A549 (cell line): ENCODE data around the gene ISOC1. TPM values are rescaled to one million over a fixed set of nuclear protein-coding genes. Genes with fewer than 3 reads are reported as not detected.

Experiments
- ATAC-seq, 2 experiments: fragments of 200-7000 bp in 1 of 2; fragments of >200 bp in 1 of 2; cut with Nextera tagmentation in 1 of 2; cut with Tn5 transposase in 1 of 2; 3 replicates each; pipeline versions ENCODE4 v1.8.0 to v1.9.1; 2018 to 2020; ENCODE audit warnings: mild to moderate bottlenecking in 1 of 2, moderate library complexity in 1 of 2
- CTCF ChIA-PET: fragments of 300-600 bp; sonication (Branson Sonifier 250); formaldehyde crosslinking; extraction: SDS; loops from one replicate; lab custom pipeline; 2021; ENCODE audit warnings: antibody characterized with exemption, inconsistent platforms; lab: Yijun Ruan, JAX
- POLR2A ChIA-PET: fragments of 350-600 bp; formaldehyde crosslinking; extraction: SDS; loops from one replicate; lab custom pipeline; 2021; ENCODE audit warnings: antibody characterized with exemption, inconsistent platforms; lab: Yijun Ruan, JAX
- DNase-seq, 2 experiments: peaks; one replicate each; pipeline versions ENCODE4 v3.0.0 to v3.0.0-alpha.2; 2011 to 2016; ENCODE audit warnings: low read depth in 1 of 2, low spot score in 1 of 2
- FAIRE-seq: peaks from 2 replicates; lab custom pipeline; 2011; peaks lifted over from hg19 to GRCh38; lab: Jason Lieb, UNC
- H3K27ac ChIP-seq, 2 experiments: fragments of >200 bp; sonication (Bioruptor Twin); formaldehyde crosslinking; 3 replicates each; pipeline ENCODE4 v1.5.1; 2016 to 2017
- H3K4me1 ChIP-seq: fragments of >200 bp; sonication (Bioruptor Twin); formaldehyde crosslinking; 3 replicates; pipeline ENCODE4 v1.6.1; 2016
- H3K4me2 ChIP-seq: fragments of >200 bp; sonication (Bioruptor Twin); formaldehyde crosslinking; 3 replicates; pipeline ENCODE4 v1.6.1; 2016
- H3K4me3 ChIP-seq: fragments of >200 bp; sonication (Bioruptor Twin); formaldehyde crosslinking; 3 replicates; pipeline ENCODE4 v1.5.1; 2016
- H3K9me3 ChIP-seq: fragments of >200 bp; sonication (Bioruptor Twin); formaldehyde crosslinking; 3 replicates; pipeline ENCODE4 v1.6.1; 2016
- BCL3 ChIP-seq: fragments of >200 bp; sonication (Bioruptor Twin); formaldehyde crosslinking; IDR thresholded peaks from 3 replicates; pipeline ENCODE4 v1.6.1; 2016
- BHLHE40 ChIP-seq: IDR thresholded peaks from 2 replicates; pipeline ENCODE4 v1.6.1; 2012; ENCODE audit warnings: low read depth, low read length, inconsistent platforms
- CBX8 ChIP-seq: fragments of 200-600 bp; sonication (generic); IDR thresholded peaks from 2 replicates; pipeline ENCODE4 v1.6.1; 2016
- FOSL2 ChIP-seq, 2 experiments: fragments of 450-650 bp in 1 of 2; fragments of >200 bp in 1 of 2; sonication (Bioruptor Twin) in 1 of 2; formaldehyde crosslinking; IDR thresholded peaks; 2 replicates each; pipeline versions ENCODE4 v1.5.0 to v1.6.1; 2016 to 2020; ENCODE audit warnings: mild to moderate bottlenecking in 1 of 2, moderate library complexity in 1 of 2
- FOXS1 ChIP-seq: fragments of 250-450 bp; sonication (Bioruptor Pico); IDR thresholded peaks from 2 replicates; pipeline ENCODE4 v1.5.0; 2020; ENCODE audit warnings: mild to moderate bottlenecking, moderate library complexity
- HDAC2 ChIP-seq: fragments of 200-600 bp; sonication (generic); IDR thresholded peaks from 2 replicates; pipeline ENCODE4 v1.6.1; 2016
- HOXB5 ChIP-seq: fragments of 250-450 bp; sonication (Bioruptor Pico); IDR thresholded peaks from 2 replicates; pipeline ENCODE4 v1.5.0; 2020; ENCODE audit warnings: mild to moderate bottlenecking, moderate library complexity
- JUN ChIP-seq, 2 experiments: fragments of >200 bp; sonication (Bioruptor Twin); formaldehyde crosslinking; IDR thresholded peaks; 2 replicates in 1 of 2; 3 replicates in 1 of 2; pipeline ENCODE4 v1.6.1; 2016 to 2017
- KDM1A ChIP-seq: fragments of 200-600 bp; sonication (generic); IDR thresholded peaks from 2 replicates; pipeline ENCODE4 v1.6.1; 2016; ENCODE audit warnings: low read depth, mild to moderate bottlenecking
- KDM5A ChIP-seq: fragments of 200-600 bp; sonication (generic); IDR thresholded peaks from 2 replicates; pipeline ENCODE4 v1.6.1; 2016; ENCODE audit warnings: antibody characterized with exemption, mild to moderate bottlenecking
- MAFK ChIP-seq: fragments of 450-650 bp; IDR thresholded peaks from 2 replicates; pipeline ENCODE4 v1.6.1; 2014; ENCODE audit not compliant: partially characterized antibody
- PHF8 ChIP-seq: fragments of 200-600 bp; sonication (generic); IDR thresholded peaks from 2 replicates; pipeline ENCODE4 v1.6.1; 2016; ENCODE audit warnings: low read depth, mild to moderate bottlenecking, antibody characterized with exemption, moderate library complexity, borderline replicate concordance
- POLR2AphosphoS2 ChIP-seq: conservative IDR thresholded peaks from 2 replicates; pipeline ENCODE4 v1.6.1; 2012; ENCODE audit warnings: low read length, improper control_type of control experiment, inconsistent platforms
- RNF2 ChIP-seq: fragments of 200-600 bp; sonication (generic); IDR thresholded peaks from 2 replicates; pipeline ENCODE4 v1.6.1; 2016; ENCODE audit warnings: low read depth, mild to moderate bottlenecking, antibody characterized with exemption, moderate library complexity, borderline replicate concordance
- SREBF2 ChIP-seq: fragments of 450-650 bp; IDR thresholded peaks from 2 replicates; pipeline ENCODE4 v1.6.1; 2014; ENCODE audit warnings: mild to moderate bottlenecking, moderate library complexity
- USF2 ChIP-seq: fragments of 450-650 bp; IDR thresholded peaks from 2 replicates; pipeline ENCODE4 v1.6.1; 2014; ENCODE audit warnings: antibody characterized with exemption
- ZFP36 ChIP-seq: fragments of 450-650 bp; IDR thresholded peaks from 2 replicates; pipeline ENCODE4 v1.6.1; 2014; ENCODE audit warnings: borderline replicate concordance; ENCODE audit not compliant: partially characterized antibody
- WGBS: methylation state at CpG from one replicate; pipeline ENCODE4 v1.1.6; 2017; ENCODE audit errors: missing lambda C conversion rate; 5-methylcytosine and 5-hydroxymethylcytosine counted together
- polyA plus RNA-seq, 4 experiments: library from polyadenylated mRNA; depleted of rRNA in 3 of 4; stranded (reverse); fragments of >200 nt; fragmentation: RNase III in 1 of 4; extraction: RNeasy Plus Mini Kit Qiagen cat#74134 plus additional on column Dnase treatment in 1 of 4; gene quantifications; 2 replicates in 3 of 4; 3 replicates in 1 of 4; pipeline ENCODE4 v1.2.3, GENCODE V29; 2011 to 2017
- TF ChIP-seq, protein P1 (sequence below): IDR thresholded peaks from 2 replicates; pipeline ENCODE4 v1.6.1; 2012

Gene ISOC1
- polyA plus RNA-seq, 2 of the 4 experiments (the other 2 are of a cell fraction) = 17.3 to 31.6 TPM

- TF ChIP-seq SREBF2 = no peak
Measured at GRCh38 chr5:129125819-129126218, 31.3 kb downstream of the ISOC1 start (continued).

- TF ChIP-seq BCL3 (no peak), BHLHE40 (no peak), MAFK (no peak), JUN (IDR thresholded peaks at IDR 0.05) (no peak), HDAC2 (no peak), KDM1A (no peak), POLR2AphosphoS2 (no peak), ZFP36 (no peak), FOSL2 (IDR thresholded peaks at IDR 0.05) (no peak), FOSL2 (CRISPR knock-in tag; IDR thresholded peaks at IDR 0.05) (no peak)
- TF ChIP-seq, protein P1, sequence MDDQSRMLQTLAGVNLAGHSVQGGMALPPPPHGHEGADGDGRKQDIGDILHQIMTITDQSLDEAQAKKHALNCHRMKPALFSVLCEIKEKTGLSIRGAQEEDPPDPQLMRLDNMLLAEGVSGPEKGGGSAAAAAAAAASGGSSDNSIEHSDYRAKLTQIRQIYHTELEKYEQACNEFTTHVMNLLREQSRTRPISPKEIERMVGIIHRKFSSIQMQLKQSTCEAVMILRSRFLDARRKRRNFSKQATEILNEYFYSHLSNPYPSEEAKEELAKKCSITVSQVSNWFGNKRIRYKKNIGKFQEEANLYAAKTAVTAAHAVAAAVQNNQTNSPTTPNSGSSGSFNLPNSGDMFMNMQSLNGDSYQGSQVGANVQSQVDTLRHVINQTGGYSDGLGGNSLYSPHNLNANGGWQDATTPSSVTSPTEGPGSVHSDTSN = no peak
- H3K4me3 ChIP-seq = no peak overlapping the region
- no peak overlapping the region for H3K27ac ChIP-seq
- ChIA-PET CTCF (no interaction called here), POLR2A (no interaction called here)
- FAIRE-seq (no peak), ATAC-seq (no peak), DNase-seq (no peak)
- WGBS = 3% methylated on average over 1 of the region's 1 CpG
- H3K4me2 ChIP-seq = no peak overlapping the region
- no peaks in the 10 kb centered on the region for H3K9me3 ChIP-seq
- H3K4me1 ChIP-seq = no peaks in the 10 kb centered on the region
Measured at GRCh38 chr5:129133553-129133952, 39.0 kb downstream of the ISOC1 start.

GRCh38 chr5:129135633-129136032 lies 41.1 kb downstream of the ISOC1 start:
- peak in 1 of 2 experiments; percentile 29 for DNase-seq
- ATAC-seq = peak; percentile 34 to 69; a peak in 3 of 6 replicates
- Histone ChIP-seq H3K4me1 (no peaks in the 10 kb centered on the region), H3K27ac (no peak overlapping the region), H3K4me2 (no peak overlapping the region), H3K9me3 (no peaks in the 10 kb centered on the region), H3K4me3 (no peak overlapping the region)
- no peak for FAIRE-seq
- ChIA-PET POLR2A (no interaction called here), CTCF (interaction anchor here (1.0 kb wide), 2 partner anchors 9 to 229 kb away, joined by 3 to 4 read pairs; no protein-coding TSS in a partner anchor)
- TF ChIP-seq KDM5A (no peak), MAFK (no peak), CBX8 (no peak), USF2 (no peak), PHF8 (no peak), RNF2 (no peak)
- TF ChIP-seq, all 56 proteins: peak for 0

DNA sequence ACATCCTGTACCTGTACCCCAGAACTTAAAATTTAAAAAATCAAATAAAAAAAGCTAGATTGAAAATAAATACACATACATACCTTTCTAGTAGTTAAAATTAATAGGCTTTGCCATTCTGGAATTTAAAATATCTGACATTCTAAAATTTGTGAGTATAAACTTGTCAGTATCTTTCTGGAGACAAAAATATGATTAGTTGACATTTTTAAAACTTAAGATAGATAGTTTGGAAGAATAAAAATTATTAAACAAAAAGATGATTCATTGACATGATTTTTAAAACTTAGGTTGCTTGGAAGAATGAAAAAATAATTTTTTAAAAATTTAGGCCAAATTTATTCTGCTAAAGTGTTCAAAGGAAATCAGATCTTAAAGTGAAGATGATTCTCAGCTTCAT lies 43.1 kb downstream of the ISOC1 start:
- H3K9me3 ChIP-seq = no peaks in the 10 kb centered on the region
- ChIA-PET CTCF (no interaction called here), POLR2A (no interaction called here)
- FAIRE-seq = no peak
- no peak for ATAC-seq
- no peak overlapping the region for H3K27ac ChIP-seq
- H3K4me2 ChIP-seq = no peak overlapping the region
- DNase-seq = no peak
- no peaks in the 10 kb centered on the region for H3K4me1 ChIP-seq
- peak; percentile 63 for TF ChIP-seq MAFK
- no peak for TF ChIP-seq HOXB5 (CRISPR knock-in tag)
- no peak for TF ChIP-seq FOXS1 (CRISPR knock-in tag)
- TF ChIP-seq, all 56 proteins: peak for 1
- no peak overlapping the region for H3K4me3 ChIP-seq
